GM12892 (cell line): ENCODE data around the gene F3.

Source experiments
- DNase-seq: peaks from one replicate; pipeline ENCODE4 v3.0.0; 2011; ENCODE audit not compliant: insufficient read length
- FAIRE-seq: peaks from 2 replicates; lab custom pipeline; 2011; peaks lifted over from hg19 to GRCh38; lab: Jason Lieb, UNC
- POLR2A ChIP-seq: IDR thresholded peaks from 2 replicates; pipeline ENCODE4 v1.6.1; 2011; ENCODE audit warnings: low read depth, low read length, control low read depth
- POLR2AphosphoS5 ChIP-seq: IDR thresholded peaks from 2 replicates; pipeline ENCODE4 v1.6.1; 2011; ENCODE audit warnings: low read depth, low read length, control low read depth
- TAF1 ChIP-seq: IDR thresholded peaks from 2 replicates; pipeline ENCODE4 v1.6.1; 2011; ENCODE audit warnings: low read depth, mild to moderate bottlenecking, control low read depth, low read length, borderline replicate concordance

Gene F3

GRCh38 chr1:94565901-94566300, 24.3 kb upstream of the F3 start:
- TF ChIP-seq POLR2AphosphoS5: no peak
- TF ChIP-seq POLR2A: no peak
- no peak for TF ChIP-seq TAF1
- FAIRE-seq (no peak), DNase-seq (no peak)

DNA sequence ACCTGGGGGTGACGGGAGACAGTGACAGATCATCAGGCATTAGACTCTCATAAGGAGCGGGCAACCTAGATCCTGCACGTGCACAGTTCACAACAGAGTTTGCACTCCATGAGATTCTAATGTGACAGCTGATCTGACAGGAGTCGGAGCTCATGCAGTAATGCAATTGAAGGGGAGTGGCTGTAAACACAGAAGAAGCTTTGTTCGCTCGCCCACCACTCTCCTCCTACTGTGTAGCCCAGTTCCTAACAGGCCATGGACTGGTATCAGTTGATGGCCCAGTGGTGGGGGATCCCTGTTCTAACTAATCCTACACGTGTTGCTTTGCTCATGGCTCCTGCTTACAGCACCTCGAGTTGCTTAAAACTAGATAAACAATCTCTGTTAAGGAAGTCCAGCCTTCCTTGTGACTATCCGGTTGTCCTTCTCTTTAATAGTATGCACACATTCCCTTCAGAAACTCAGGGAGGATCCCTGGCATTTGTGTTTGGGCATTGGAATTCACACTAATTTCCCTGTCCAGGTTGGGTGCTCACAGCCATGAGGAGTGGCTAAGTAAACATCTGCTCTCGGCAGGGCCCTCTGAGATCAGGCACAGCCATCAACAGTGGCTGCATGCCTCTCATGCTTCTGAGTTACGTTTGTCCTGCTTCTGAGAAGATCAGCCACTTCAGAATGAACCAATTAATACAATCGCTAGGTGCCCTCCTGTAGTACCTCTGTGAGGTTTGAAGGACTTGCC, 21.1 kb upstream of the F3 start:
- TF ChIP-seq TAF1: no peak
- no peak for TF ChIP-seq POLR2A
- no peak for TF ChIP-seq POLR2AphosphoS5
- FAIRE-seq: no peak
- no peak for DNase-seq

GRCh38 chr1:94560333-94560732, 18.8 kb upstream of the F3 start:
- no peak for FAIRE-seq
- DNase-seq: no peak
- TF ChIP-seq POLR2A: no peak
- TF ChIP-seq TAF1: no peak

- TF ChIP-seq POLR2AphosphoS5: no peak
- no peak for TF ChIP-seq POLR2A
- no peak for TF ChIP-seq TAF1
- no peak for FAIRE-seq
- DNase-seq: no peak
Observed at GRCh38 chr1:94559921-94560320, 18.4 kb upstream of the F3 start.

DNA sequence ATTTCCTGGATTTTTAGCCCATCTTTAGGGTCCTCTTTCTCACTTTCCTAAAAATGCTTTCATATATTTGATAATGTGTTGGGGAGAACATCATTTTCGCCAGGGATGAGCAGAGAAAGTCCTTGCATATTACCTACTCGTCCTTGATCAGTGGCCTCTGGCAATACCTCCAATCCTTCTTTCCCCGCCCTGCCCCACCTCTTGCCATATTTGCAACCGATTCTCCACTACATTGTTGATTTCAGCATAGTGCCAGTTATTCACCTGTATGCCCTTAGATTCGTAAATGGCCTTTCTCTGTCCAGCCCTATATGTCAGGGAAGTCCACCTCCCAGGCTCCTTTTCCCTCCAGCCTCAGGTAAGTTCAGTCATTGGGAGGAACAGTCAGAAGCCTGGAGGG, 13.5 kb upstream of the F3 start:
- no peak for TF ChIP-seq TAF1
- TF ChIP-seq POLR2A: no peak
- no peak for TF ChIP-seq POLR2AphosphoS5
- FAIRE-seq: no peak
- DNase-seq: no peak

GRCh38 chr1:94554580-94554979, 13.0 kb upstream of the F3 start:
- DNase-seq (no peak), FAIRE-seq (no peak)
- TF ChIP-seq POLR2AphosphoS5 (no peak), POLR2A (no peak), TAF1 (no peak)

- no peak for DNase-seq
- TF ChIP-seq POLR2A (no peak), TAF1 (no peak), POLR2AphosphoS5 (no peak)
- no peak for FAIRE-seq
Observed at GRCh38 chr1:94553931-94554330, 12.4 kb upstream of the F3 start.

- FAIRE-seq (no peak), DNase-seq (no peak)
- TF ChIP-seq POLR2AphosphoS5: no peak
- no peak for TF ChIP-seq TAF1
- TF ChIP-seq POLR2A: no peak
Observed at GRCh38 chr1:94553323-94553730, 11.8 kb upstream of the F3 start.

GRCh38 chr1:94552071-94552586, 10.6 kb upstream of the F3 start:
- no peak for FAIRE-seq

DNA sequence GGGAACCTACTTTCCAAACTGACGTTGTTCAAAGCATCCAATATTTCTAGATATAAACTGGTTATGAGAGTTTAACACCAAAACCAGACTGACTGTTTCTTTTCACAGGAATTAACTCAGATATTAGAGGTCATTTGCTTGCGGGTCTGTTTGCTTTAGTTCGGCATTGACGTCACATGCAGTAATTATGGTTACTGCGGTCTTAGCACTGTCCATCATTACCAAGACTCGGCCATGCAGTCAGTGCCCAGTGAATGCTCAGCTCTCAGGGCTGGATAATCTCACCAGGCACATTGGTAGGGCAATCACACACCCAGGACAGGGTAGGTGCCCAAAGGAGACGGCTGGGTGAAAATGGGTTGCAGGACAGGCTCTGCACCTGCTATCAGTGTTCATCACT, 9.9 kb upstream of the F3 start:
- no peak for FAIRE-seq
- no peak for DNase-seq
- TF ChIP-seq POLR2A (no peak), TAF1 (no peak), POLR2AphosphoS5 (no peak)

More at GRCh38 chr1:94552071-94552586, 10.6 kb upstream of the F3 start:
- TF ChIP-seq TAF1: no peak
- TF ChIP-seq POLR2A: no peak
- TF ChIP-seq POLR2AphosphoS5: no peak
- DNase-seq: no peak

GRCh38 chr1:94550800-94551241, 9.3 kb upstream of the F3 start:
- FAIRE-seq (no peak), DNase-seq (no peak)
- no peak for TF ChIP-seq POLR2A
- TF ChIP-seq POLR2AphosphoS5: no peak
- TF ChIP-seq TAF1: no peak

DNA sequence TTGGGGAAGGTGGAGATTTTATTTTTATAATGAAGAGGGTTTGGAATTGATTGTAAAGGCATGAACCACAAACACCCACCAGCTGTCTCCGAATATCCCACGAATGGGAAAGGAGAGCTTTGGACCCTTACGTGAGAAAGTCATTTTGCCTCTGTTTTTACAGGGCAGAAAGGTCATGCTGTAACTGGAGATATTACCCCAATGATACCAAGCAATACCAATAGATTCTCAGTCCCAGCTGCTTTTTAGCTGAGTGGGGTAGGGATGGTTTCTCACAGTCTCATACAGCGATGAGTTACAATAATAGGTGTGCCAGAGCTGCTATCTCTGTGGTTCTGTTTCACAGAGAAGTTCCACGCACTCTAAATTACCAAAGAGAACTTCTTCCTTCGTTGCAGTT, 8.8 kb upstream of the F3 start:
- TF ChIP-seq POLR2A: no peak
- TF ChIP-seq TAF1: no peak
- no peak for TF ChIP-seq POLR2AphosphoS5
- DNase-seq: no peak
- FAIRE-seq: no peak
